Stimulated activated naive CD8-positive, alpha-beta T cell treated with anti-CD3 and anti-CD28 coated beads, Interleukin-15, Interleukin-2, amounts not matched to agents 100 U/mL and 50 U/mL, for 24 hours (primary cell): ENCODE data around the gene EGR2.
"Not testable (repeated sequence)": the region's sequence is repeated elsewhere in the genome, so short reads cannot be mapped to it uniquely, and the experiment has no call there.

ENCODE experiments used
- ATAC-seq: fragments of 150-1000 bp; cut with Tn5 transposase; one replicate; pipeline ENCODE4 v1.10.0; 2021
- DNase-seq: peaks from one replicate; pipeline ENCODE4 v3.0.0; 2021

EGR2 gene

DNA sequence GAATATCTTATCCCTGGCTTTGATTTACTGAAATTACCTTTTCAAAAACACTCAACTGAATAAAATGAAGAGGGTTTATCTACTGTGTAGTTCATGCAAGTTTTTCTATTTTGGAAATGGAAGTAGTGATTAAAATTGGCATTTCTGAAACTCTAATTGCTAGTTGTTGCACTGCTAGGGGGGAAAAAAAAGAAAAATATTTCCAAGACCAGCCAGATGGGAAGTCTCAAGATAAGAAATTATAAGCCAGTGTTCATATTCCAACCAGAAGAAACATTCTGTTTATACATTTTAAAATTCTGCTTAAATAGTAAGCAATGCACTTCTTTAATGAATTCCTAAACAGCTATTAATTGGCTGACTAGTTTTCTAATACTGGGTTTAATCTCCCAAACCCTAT lies 21.1 kb downstream of the EGR2 start:
- no peak for ATAC-seq
- no peak for DNase-seq

DNA sequence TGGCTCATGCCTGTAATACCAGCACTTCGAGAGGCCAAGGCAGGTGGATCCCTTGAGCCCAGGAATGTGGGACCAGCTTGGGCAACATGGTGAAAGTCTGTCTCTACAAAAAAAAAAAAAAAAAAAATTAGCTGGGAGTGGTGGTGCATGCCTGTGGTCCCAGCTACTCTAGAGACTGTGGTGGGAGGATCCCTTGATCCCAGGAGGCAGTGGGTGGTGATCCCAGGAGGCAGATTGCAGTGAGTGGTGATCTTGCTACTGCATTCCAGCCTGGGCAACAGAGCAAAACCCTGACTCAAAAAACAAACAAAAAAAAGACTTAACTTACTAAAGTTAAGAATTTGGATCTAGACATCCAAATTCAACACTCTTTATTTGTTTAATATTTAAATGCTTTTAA lies 21.9 kb downstream of the EGR2 start:
- no peak for ATAC-seq
- DNase-seq = no peak

DNA sequence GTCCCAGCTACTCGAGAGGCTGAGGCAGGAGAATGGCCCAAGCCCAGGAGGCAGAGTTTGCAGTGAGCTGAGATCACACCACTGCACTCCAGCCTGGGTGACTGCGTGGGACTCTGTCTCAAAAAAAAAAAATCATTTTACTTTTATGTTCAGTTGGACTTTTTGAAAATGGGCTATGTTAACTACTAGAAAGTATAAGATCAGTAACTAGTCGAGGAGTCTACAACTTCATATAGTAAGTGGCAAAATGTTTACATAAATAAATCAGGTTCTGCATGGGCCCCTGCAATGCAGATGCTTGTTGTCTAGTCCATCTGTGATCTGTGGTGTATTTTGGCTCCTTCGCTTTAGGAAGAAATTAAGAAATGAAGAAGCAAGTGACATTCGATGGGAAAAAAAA lies 23.9 kb downstream of the EGR2 start:
- ATAC-seq (no peak), DNase-seq (no peak)

DNA sequence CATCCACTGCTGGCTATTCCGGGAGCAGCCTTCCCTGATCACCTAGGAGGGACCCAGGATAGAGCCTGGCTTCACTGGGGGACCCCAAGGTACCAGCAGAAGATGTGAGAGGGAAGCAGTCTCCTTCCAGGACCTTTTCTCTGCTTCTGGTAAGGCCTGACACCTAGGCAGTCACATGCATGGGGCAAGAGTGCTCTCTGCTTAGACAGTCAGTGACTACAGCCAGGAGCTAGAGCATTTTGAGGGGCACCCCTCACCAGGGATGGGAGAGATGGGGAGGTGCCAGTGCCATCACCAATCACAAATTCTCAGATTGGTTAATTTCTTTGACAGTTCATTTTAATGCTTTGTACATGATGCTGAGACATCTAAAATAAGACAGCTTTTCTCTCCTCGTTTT lies 25.6 kb downstream of the EGR2 start:
- no peak for DNase-seq
- ATAC-seq = no peak

DNA sequence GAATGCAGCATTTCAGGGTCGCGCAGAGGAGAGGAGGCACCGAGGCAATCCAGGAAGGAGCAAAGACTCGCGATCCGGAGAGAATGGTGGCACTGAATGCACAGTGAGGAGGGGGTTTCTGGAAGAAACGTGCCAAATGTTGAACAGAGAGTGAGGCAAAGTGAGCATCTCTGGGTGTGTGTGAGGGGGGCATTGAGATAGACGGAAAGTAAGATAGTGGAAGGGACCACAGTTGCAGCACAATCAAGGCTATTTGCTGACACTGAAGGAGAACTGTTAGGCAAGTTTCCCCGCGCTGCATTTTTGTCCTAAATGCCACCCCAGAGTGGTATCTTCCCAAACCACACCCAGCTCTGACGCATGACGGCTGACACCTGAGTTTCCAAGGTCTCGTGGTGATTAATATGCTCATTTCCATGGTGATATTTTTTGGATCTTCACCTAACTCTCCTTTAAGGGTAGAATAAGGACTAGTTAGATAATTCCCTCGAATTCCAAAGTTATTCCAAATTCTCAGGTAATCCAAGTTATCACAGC lies 26.1 kb downstream of the EGR2 start:
- DNase-seq (no peak), ATAC-seq (no peak)

DNA sequence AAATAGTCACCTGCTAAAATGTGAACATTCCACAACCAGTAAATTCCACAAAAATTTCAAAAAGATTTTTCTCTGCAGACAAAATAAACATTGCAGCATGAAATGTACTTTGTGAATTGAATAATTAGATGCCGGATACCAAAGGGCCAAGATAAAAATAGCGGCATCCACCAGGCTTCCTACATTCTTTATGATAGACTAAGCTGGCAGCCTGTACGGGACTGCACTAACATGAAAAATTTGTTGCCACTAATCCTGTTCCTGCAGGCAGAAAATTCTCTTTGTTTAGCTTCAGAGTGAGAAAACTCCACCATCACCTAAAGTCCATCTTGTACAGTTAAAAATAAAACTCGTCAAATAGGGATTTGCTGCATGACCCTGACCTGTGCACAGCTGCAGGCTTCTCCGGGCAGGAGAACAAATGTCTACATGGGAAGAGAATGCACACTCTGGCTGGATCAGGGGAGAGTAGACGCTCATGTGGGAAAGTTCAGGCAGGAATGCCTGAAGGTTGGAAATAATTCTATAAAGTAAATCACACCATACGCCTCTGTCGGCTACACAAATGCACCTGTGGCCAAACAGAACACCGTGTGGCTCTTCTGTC lies 27.2 kb downstream of the EGR2 start:
- ATAC-seq = no peak
- no peak for DNase-seq

DNA sequence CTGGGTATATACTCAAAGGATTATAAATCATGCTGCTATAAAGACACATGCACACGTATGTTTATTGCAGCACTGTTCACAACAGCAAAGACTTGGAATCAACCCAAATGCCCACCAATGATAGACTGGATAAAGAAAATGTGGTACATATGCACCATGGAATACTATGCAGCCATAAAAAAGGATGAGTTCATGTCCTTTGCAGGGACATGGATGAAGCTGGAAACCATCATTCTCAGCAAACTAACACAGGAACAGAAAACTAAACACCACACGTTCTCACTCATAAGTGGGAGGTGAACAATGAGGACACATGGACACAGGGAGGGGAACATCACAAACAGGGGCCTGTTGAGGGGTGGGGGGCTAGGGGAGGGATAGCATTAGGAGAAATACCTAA lies 27.9 kb downstream of the EGR2 start:
- not testable (repeated sequence) for DNase-seq, ATAC-seq

DNA sequence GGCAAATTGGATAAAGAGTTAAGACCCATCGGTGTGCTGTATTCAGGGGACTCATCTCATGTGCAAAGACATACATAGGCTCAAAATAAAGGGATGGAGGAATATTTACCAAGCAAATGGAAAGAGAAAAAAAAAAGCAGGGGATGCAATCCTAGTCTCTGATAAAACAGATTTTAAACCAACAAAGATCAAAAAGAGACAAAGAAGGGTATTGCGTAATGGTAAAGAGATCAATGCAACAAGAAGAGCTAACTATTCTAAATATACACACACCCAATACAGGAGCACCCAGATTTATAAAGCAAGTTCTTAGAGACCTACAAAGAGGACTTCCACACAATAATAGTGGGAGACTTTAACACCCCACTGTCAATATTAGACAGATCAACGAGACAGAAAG lies 31.6 kb downstream of the EGR2 start:
- ATAC-seq, DNase-seq: not testable (repeated sequence)

DNA sequence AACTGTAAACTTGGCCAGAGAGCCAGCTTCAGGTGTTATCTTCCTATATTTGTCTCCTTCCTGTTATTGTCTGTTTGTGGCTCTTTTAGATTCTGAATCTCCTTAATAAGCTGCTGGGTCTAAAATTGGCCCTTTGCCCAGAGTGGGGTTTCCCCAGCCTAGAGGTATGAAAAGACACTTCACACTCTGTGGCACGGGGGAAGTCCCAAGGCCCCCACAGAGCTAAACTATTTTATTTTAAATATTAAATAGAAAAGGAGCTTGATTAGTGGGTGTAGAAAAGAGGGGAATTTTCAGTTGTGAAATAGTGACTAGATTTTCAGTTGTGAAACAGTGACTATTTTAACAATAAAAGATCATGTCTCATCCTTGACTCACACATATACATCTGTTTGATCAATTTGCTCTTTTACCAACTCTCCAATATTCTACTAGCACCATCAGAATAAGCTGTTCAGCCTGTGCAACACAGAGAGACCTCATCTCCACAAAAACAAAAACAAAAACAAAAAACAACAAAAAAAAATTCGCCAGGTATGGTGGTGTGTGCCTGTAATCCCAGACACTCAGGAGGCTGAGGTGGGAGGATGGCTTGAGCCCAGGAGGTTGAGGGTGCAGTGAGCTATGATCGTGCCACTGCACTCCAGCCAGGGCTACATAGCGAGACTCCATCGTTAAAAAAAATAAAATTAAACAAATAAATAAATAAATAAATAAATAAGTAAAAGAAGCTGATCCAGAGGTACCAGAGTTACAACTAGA lies 36.5 kb downstream of the EGR2 start:
- peak; percentile 94 for ATAC-seq
- peak; percentile 89 for DNase-seq

DNA sequence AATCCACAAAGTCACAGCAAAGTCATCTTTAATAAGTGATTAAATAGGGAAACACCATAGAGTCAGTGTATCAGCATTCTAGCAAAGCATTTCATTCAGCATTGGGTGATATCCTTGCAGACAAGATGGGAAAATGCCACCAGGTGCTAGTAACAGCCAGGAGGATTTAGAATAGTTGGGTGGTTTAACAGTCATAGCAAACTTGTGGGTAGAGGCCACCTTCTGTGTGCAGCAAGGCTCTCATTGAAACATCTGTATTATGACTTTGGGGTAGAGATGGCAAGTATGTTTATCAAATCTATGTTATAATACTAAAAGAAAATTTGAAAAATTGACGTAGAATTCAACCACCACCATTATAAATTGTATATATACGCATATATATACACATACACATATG lies 38.0 kb downstream of the EGR2 start:
- ATAC-seq = peak; percentile 56
- no peak for DNase-seq

DNA sequence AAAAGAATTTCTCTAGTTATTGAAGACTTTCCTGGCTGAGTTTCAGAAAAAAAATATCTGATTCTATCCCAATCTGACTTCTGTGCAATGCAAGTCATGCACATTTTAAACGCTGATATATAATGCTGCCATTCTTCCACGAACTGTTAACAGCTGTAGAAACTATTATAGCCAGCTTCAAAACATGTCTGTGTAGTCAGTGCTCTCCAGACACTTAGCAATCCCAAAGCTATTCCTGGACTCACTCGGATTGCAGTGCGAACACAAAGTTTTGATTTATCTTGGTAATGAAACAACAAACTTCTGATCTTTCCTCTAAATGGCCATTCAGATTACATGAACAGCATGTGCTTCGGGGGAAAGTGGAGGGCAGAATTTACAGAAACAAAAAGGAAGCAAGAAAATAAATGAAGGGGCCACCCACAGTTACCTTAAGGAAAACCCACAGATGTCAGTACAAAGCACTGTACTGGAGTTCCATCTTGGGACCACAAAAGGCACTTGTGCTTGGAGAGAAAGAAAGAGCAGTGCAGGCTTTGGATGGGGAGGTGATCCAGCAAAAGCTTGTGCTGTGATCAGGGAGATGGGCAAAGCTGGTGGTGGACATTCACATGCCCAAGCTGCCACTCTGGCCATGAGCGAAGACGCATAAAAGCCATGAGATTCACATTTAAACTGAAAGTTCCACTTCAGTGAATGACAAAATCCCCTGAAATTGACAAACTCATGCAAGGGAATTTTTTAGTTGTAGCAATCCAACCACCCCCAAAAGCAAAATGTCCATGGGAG lies 43.8 kb downstream of the EGR2 start:
- DNase-seq (no peak), ATAC-seq (no peak)

DNA sequence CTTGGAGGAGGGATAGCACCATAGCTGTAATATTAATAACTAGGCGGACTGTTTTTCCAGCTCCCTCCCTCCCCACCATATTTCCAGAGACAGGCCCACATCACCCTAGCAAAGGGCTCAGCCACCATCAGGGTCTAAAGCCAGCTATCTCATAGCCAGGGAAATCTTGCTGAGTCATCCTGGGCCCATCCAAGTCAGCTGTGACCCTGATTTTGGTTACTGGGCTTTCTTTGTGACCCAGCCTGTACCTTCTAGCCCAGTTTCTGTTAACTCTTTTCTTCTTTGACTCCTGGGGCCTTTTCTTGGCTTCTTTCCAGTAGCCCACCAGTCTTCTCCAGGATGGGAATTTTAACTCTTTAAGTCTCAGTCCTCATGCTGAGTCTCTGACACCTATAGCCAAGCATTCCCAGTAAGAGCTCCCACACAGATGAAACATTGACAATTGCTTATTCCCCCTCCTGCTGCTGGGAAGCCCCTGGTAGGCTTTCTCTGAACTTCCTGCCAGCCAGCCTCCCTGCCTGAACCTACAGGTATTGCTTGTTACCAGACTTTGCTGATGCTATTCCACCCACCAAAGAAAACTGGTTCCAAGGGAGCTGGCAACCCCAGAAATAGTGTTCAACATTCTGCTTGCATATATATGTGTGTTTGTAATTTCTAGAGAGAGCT lies 46.5 kb downstream of the EGR2 start:
- DNase-seq = no peak

DNA sequence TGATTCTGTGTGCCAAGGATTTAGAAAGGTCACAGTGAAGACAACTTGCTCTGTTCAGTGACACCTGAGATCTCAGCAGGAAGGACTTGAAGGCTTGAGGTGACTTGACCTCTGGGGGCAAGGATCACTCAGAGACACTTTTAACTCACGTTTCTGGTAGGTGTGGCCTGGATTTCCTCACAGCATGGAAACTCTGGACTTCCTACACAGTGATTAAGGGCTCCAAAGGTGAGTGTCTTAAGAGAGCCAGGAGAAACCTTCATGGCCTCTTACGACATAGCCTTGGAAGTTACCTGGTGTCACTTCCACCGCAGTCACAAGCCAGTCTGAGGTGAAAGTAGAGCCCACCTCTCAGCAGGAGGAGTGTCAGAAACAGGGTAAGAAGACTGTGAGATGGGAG lies 49.8 kb downstream of the EGR2 start:
- no peak for DNase-seq
- no peak for ATAC-seq

More for the DNA sequence above, 46.5 kb downstream of the EGR2 start:
- no peak for ATAC-seq

DNA sequence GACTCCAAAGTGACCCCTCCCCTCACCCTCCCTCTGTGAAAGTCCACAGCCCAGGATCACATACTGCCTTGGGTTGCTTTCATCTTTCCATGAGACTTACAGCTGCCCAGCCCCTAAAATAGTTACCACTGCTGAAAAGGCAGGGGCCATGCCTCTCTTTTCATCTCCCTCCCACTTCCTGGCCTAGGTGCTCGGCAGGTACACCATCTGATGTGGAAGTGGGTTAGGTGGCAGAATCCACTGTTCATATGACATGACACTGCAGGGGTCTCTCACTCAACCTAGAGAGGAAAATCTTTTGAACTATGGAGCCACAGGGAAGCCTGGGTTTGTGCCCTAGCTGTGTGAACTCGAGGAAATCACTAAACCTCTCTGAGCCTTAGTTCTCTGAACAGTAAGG lies 50.4 kb downstream of the EGR2 start:
- ATAC-seq (no peak), DNase-seq (no peak)

DNA sequence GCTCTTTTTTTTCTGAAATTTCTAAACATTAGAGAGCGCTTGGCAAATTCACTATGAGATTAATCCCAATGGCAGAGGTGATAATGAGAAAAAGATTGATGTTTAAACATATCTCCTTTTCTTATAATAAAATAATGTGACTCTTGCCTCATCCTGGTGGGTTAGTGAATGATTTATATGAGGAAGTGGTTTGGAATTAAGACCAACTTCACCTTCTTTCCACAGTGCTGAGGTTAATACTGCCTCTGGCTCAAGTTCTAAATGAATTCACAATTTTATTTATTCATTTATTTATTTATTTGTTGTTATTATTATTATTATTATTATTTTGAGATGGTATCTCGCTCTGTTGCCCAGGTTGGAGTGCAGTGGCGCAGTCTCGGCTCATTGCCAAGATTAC lies 52.2 kb downstream of the EGR2 start:
- DNase-seq = no peak
- ATAC-seq = no peak

DNA sequence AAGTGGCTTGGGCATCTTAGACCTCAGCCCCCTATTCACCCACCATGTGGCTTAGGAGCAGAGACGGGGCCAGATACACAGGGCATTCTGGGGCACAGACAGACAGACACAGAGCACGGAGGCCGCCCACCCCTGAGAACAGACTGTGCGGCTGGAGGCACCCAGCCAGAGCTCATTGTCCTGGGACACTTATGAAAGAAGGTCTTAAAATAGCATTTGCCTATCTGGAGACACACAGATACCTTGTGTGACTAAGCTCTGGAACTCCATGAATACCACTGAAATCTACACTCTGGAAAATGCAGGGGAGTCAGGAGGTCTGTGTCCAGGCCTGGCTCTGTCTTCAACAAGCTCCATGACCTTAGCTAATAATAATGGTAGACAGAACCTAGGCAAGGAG lies 53.0 kb downstream of the EGR2 start:
- no peak for ATAC-seq
- no peak for DNase-seq
